Measurements from ENCODE around the gene PARN. TPM values are rescaled to one million over a fixed set of nuclear protein-coding genes. Genes with fewer than 3 reads are reported as not detected.

PARN gene
- total and polyA plus RNA-seq, 4 donors: 12.3 to 44.4 (median 25.2) TPM

DNA sequence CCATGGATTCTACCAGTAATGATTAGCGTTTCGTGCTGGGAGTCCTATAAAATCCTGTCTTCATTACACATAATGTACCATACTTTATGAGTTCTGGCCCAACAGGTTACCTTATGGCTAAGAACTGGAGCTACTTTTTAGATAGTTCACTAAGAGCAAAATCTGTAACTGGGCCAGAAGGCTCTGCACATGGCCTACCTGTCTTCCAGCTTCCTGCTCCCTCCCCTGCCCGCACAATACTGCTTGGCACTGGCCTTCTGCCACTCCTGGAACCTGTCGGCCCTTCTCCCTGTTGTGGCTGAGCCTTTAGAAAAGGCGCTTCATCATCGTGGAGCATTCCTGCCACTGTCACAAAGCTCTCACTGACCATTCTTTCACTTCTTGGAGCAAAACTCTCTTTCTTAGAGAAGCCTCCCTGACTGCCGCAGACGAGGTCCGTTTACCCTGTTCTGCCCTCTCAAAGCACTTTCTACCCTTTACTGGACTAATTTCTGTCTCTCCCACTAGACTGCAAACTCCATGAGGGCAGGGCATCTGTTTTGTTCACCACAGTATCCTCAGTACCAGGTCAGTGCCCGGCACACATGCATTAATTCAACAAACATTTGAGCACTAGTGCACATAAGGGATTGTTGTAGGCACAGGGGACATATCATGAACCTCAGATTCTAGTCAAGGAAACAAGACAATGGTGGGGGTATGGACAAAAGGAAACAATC, 116.5 kb downstream of the PARN start:
- no peak for DNase-seq
- WGBS, 2 donors: 92 to 95% methylated on average over 10 of the region's 10 CpGs
- Histone ChIP-seq H3K36me3 (ENCODE audit: control insufficient read depth in 4 of 4, insufficient read depth in 4 of 4, low read length in 4 of 4) (no peaks in the 10 kb centered on the region), H3K4me1 (ENCODE audit: control insufficient read depth in 5 of 5, insufficient read depth in 5 of 5, low read length in 5 of 5) (peaks cover 0 to 16% (median 7%) of the 10 kb centered on the region in 5 donors), H3K27ac (ENCODE audit: low read depth in 1 of 2, low read length in 1 of 2) (no peak overlapping the region), H3K9ac (ENCODE audit: insufficient read depth in 1 of 2, low read length in 2 of 2) (no peak overlapping the region), H3K4me3 (no peak overlapping the region), H3K27me3 (ENCODE audit: control insufficient read depth in 3 of 3, insufficient read depth in 3 of 3, low read length in 2 of 3) (no peaks in the 10 kb centered on the region), H3K9me3 (ENCODE audit: control insufficient read depth in 4 of 4, insufficient read depth in 3 of 4, low read length in 3 of 4) (no peaks in the 10 kb centered on the region)
- ATAC-seq (ENCODE audit: insufficient read depth, low FRiP score): no peak
- TF ChIP-seq, protein P1, sequence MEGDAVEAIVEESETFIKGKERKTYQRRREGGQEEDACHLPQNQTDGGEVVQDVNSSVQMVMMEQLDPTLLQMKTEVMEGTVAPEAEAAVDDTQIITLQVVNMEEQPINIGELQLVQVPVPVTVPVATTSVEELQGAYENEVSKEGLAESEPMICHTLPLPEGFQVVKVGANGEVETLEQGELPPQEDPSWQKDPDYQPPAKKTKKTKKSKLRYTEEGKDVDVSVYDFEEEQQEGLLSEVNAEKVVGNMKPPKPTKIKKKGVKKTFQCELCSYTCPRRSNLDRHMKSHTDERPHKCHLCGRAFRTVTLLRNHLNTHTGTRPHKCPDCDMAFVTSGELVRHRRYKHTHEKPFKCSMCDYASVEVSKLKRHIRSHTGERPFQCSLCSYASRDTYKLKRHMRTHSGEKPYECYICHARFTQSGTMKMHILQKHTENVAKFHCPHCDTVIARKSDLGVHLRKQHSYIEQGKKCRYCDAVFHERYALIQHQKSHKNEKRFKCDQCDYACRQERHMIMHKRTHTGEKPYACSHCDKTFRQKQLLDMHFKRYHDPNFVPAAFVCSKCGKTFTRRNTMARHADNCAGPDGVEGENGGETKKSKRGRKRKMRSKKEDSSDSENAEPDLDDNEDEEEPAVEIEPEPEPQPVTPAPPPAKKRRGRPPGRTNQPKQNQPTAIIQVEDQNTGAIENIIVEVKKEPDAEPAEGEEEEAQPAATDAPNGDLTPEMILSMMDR (IDR thresholded peaks at IDR 0.05; ENCODE audit: control extremely low read depth, extremely low read depth): no peak

DNA sequence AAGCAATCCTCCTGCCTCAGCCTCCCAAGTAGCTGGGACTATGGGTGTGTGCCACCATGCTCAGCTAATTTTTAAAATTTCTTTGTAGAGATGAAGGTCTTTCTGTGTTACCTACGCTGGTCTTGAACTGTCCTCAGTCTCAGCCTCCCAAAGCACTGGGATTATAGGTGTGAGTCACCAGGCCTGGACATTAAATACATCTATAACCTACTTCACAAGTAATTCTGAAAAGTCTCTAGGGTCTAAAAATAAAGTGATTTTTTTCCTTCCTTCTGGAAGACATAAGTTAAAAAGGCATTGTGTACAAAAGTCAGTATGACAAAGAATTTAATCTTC, 118.3 kb downstream of the PARN start:
- no peak overlapping the region for H3K27ac ChIP-seq (ENCODE audit: low read depth in 1 of 2, low read length in 1 of 2)
- H3K9me3 ChIP-seq (ENCODE audit: control insufficient read depth in 4 of 4, insufficient read depth in 3 of 4, low read length in 3 of 4): no peaks in the 10 kb centered on the region
- peaks cover 0 to 16% (median 7%) of the 10 kb centered on the region in 5 donors for H3K4me1 ChIP-seq (ENCODE audit: control insufficient read depth in 5 of 5, insufficient read depth in 5 of 5, low read length in 5 of 5)
- no peaks in the 10 kb centered on the region for H3K27me3 ChIP-seq (ENCODE audit: control insufficient read depth in 3 of 3, insufficient read depth in 3 of 3, low read length in 2 of 3)
- no peak for ATAC-seq (ENCODE audit: insufficient read depth, low FRiP score)
- H3K4me3 ChIP-seq: no peak overlapping the region
- WGBS, 2 donors: 97 to 98% methylated on average over 1 of the region's 1 CpG
- no peak overlapping the region for H3K9ac ChIP-seq (ENCODE audit: insufficient read depth in 1 of 2, low read length in 2 of 2)
- DNase-seq: no peak
- no peaks in the 10 kb centered on the region for H3K36me3 ChIP-seq (ENCODE audit: control insufficient read depth in 4 of 4, insufficient read depth in 4 of 4, low read length in 4 of 4)
- TF ChIP-seq, protein P1 (IDR thresholded peaks at IDR 0.05; ENCODE audit: control extremely low read depth, extremely low read depth): no peak

DNA sequence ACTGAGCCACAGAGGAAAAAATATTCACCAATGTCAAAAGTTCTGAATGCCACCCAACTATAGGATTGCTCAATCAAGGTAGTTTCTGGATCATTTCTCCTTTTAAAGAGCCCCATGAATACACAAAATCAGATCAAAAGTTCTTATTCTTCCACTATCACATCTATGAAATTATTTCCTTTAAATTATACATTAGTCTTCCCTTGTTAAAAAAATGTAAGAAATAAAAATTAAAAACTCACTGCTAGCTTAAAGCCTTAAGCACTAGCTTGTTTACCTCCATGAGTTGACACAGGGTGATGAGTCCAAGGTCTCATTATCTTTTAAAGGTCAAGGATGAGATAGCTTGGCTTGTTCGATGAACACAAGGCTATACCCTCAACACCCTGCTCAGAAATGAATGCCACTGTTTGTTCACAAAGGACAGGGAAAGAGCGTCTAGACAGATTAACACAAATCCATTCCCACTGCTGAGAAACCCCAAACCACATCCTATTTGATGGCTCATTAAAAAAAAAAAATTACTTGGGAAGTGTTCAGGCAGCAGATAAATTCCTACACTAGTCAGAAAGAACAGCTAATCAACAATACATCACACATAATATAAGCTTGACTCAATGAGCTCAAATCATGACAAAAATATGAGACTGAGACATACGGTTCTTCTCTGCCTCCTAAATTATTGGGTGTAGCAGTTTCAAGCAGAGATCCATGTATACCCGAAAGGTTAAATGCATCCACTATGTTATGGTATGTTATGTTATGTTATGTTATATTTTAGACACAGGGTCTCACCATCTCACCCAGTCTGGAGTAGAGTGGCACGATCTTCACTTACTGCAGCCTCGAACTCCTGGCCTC, 118.9 kb downstream of the PARN start:
- Histone ChIP-seq H3K4me3 (no peak overlapping the region), H3K27me3 (ENCODE audit: control insufficient read depth in 3 of 3, insufficient read depth in 3 of 3, low read length in 2 of 3) (no peaks in the 10 kb centered on the region), H3K4me1 (ENCODE audit: control insufficient read depth in 5 of 5, insufficient read depth in 5 of 5, low read length in 5 of 5) (peaks cover 0 to 16% (median 7%) of the 10 kb centered on the region in 5 donors), H3K9me3 (ENCODE audit: control insufficient read depth in 4 of 4, insufficient read depth in 3 of 4, low read length in 3 of 4) (no peaks in the 10 kb centered on the region), H3K36me3 (ENCODE audit: control insufficient read depth in 4 of 4, insufficient read depth in 4 of 4, low read length in 4 of 4) (no peaks in the 10 kb centered on the region), H3K27ac (ENCODE audit: low read depth in 1 of 2, low read length in 1 of 2) (no peak overlapping the region), H3K9ac (ENCODE audit: insufficient read depth in 1 of 2, low read length in 2 of 2) (no peak overlapping the region)
- ATAC-seq (ENCODE audit: insufficient read depth, low FRiP score) (no peak), DNase-seq (peak in 2 of 3 donors; percentile 52 to 58)
- TF ChIP-seq, protein P1 (IDR thresholded peaks at IDR 0.05; ENCODE audit: control extremely low read depth, extremely low read depth): no peak
- WGBS, 2 donors: 85 to 86% methylated on average over 6 of the region's 6 CpGs

Data from lung (tissue), 12 donors.